Epithelial cell of prostate (primary cell): Measurements from ENCODE around the gene UCHL3.

ENCODE experiments used
- DNase-seq: peaks from one replicate; pipeline ENCODE4 v3.0.0-alpha.2; 2011; ENCODE audit warnings: low read depth, low spot score
- H3K27ac ChIP-seq: fragments of 450-650 bp; 2 replicates; pipeline ENCODE4 v1.5.1; 2017; ENCODE audit warnings: mild to moderate bottlenecking

UCHL3 gene

DNA sequence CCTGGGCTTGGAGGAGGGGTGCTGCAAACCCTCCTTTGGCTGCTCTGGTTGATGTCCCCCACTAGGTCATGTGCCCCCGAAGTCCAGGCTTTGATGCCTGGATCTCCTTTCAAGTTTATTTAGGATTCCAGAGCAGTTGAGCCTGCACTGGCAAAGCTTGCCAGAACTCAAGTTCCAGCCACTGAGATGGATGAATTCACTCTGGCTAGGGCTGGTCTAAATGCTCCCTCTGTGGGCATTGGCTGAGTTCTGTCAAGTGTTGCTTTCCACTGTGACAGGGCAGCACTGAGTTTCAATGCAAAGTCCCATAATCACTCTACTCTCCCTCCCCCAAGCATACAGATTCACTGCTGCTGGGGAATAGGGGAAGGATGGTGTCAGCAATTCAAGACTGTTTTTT lies 68.7 kb downstream of the UCHL3 start:
- DNase-seq = no peak
- H3K27ac ChIP-seq = no peak overlapping the region

DNA sequence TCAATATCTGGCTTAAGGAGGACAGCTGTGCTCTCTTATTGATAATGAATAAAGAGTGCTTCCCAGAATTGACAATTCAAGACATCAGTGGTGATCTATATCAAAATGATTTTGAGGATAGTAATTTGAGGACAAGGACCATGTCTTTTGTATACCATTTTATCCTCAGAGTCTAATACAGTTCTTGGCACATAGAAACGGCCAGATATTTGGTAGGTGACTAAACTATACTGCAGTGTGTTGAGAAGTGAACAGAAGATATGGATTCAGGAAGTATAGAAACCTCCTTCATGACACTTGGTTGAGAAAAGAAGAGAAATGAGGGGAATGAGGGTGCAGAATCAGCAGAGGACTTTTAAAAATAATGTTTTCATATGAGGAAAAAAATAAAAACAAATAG lies 70.4 kb downstream of the UCHL3 start:
- no peak overlapping the region for H3K27ac ChIP-seq

DNA sequence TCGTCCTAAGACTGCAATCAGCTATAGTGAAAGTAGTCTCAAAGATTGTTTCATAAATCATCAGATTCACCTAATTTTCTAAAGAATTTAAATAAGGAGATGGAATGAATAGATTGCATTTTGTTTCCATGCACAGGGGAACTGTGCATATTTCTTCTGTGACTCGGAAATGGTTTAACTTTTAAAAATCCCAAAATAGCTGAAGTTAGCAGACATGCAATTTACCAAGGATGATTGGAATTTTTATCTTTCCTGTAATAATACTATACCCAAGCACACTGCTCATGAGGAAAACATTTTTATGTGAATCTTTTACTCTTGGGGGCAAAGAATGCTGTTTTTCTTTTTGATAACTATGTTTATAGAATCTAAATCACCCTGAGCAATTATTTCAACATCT lies 71.6 kb downstream of the UCHL3 start:
- H3K27ac ChIP-seq = no peak overlapping the region
- DNase-seq = no peak

More for the DNA sequence above, 70.4 kb downstream of the UCHL3 start:
- DNase-seq = no peak

DNA sequence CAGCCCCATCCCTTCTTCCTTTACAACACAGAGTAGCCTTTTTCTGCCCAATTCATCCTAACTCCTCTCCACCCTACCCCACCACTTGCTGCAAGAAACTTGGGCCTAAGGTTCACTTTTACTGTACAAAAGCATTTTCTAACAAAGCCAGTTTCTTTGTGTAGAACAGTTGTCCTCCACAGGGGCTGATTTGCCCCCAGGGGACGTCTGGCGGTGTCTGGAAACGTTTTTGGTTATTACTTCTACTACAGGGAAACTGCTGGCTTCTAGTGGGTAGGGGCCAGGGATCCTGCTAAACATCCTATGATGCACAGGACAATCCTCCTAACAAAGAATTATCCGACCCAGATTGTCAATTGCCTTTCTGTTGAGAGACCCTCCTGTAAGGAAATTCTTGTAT lies 79.2 kb downstream of the UCHL3 start:
- no peak for DNase-seq
- H3K27ac ChIP-seq = no peak overlapping the region

DNA sequence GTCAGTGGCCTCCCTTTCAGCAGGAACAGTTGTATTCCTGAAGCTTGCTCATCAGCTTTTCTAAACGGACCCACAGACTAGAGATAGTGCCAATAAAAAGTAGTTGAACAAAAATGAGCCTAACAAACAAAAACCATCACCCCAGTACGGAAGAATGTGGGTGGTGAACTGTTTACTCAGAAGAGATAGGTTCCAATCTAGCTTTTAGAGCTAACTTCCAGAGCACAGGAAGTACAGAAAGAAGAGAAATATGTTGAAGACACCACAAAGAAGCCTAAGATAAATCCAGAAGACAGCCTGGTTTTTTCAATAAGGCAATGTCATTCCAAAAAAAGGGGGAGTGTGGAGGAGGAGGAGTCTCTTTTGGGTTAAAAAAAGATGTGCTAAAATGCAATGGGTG lies 83.7 kb downstream of the UCHL3 start:
- peak overlapping the region; percentile 18 for H3K27ac ChIP-seq
- DNase-seq = no peak

DNA sequence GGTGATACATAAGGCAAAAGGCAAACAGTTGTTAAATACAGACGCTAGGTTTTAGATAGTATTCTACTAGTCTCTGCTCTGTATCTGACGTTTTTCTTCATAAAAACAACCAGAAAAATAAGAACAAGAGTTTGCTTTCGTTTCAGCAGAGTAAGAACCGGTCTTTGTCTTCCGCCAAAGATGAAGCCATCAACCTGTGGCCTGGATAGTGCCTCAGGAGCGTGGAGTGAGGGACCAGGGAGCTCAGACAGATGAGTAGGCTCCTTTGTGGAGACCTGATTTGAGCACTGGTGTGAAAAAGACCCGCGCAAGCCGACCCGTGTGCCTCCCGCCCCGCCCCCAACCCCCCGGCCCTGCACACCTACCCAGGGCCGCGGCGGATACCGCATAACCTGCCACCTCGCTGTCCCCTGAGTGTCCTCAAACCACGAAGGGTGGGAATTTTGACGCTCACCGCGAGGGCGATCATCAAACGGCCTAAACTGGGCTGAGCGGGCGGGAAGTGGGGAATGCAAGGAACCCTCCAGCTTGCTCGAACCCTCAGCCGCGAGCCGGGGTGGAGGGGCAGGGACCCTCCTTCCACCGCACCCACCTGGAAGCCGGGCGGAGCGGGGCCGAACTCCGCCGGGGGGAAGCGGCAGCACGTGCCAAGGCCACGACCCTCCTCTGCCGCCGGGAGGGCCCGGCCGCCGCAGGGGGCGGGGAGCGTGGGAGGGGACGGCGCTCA lies 85.7 kb downstream of the UCHL3 start:
- H3K27ac ChIP-seq = no peak overlapping the region
- DNase-seq = no peak

DNA sequence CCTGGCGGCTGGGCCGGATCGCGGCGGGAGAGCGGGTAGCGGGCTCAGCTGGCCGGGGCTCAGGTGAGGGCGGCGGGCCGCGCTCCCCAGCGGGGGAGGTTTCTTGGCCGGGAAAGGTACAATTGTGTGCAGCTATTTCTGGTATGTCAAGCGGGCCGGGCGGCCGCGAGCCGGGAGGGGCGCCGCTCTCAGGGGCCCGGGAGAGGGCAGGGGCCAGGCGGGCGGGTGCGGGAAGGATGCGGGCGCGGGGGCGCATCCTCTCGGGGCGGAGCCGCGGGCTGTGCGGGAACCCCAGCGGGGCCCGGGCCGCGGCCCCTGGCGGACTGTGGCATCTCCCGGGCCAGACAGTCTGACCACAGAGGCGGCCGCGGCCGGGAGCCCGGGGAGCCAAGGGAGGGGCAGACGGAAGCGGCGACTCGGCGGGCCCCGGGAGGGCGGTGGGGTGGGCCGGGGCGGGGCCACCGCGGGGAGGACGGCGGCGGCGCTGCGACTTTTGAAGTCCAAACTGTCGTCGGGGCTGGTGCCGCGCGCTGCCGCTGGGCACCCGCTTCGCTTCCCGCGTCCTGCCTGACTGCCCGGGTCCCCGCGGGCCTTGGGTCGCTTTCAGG lies 86.3 kb downstream of the UCHL3 start, which contains the start of gene LMO7:
Gene LMO7 (plus strand): TSS at position 503 of the 608 bp plus-strand sequence. CDS start 328 bp downstream, outside the sequence.
- DNase-seq = no peak
- no peak within 1 kb of the TSS for H3K27ac ChIP-seq

DNA sequence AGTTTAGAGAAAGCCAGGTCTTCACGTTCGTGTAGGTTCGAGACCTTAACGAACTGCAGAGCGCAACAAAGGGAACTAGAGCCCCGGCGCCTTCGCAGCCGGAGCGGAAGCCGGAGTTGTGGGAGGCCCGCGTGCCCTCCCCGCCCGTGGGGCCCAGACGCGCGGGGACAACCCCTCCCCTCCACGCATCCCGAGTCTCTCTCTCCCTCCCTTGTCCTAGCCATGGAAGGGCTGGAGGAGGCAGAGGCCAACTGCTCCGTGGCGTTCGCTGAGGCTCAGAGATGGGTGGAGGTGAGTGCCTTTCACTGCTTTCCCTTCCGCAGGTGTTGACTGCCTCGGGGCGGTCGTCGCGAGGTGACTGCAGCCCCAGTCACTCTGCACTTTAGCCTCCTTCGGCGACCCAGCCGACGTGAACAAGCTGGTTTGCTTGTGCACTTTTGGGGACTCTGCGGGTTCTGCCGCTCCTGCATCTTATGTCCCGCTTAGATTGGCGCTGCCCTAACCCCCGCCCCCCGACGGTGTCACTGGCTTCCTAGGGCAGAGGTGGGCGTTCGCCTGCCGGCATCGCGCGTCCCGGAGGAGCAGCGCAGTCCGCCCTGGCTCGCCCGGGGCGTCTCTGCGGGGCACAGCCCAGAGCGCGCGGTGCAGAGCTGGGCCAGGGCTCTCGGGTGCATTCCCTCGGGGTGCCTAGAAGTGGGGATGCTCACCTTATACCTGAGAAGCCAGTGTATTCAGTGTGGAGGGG lies 87.0 kb downstream of the UCHL3 start:
- no peak for DNase-seq
- no peak overlapping the region for H3K27ac ChIP-seq

DNA sequence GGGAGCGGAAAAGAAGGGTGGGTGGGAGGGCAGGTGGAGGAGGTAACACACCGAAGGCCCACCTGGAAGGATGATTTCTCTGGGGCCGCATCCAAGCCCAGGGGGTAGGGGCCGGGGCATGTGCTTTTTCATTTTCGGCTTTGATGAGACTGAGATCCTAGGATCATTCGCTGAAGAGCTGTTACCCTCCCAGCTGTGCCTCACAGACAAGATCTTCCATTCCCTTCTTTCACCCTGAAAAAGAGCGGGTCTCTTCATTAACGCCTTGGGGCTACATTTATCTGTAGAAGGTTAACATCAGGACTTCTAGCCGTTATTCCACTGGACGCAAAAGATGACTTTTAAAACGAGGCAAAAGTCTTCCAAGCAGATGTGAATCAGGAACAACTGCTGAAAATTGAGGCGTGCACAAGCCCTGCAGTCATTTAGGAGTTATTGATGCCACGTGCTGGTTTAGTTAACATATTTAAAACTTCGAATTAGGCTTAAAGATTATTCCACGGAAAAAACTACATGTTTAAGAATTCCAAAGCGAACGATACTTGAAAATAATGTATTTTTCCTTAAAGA lies 87.7 kb downstream of the UCHL3 start:
- H3K27ac ChIP-seq = no peak overlapping the region
- DNase-seq = no peak

DNA sequence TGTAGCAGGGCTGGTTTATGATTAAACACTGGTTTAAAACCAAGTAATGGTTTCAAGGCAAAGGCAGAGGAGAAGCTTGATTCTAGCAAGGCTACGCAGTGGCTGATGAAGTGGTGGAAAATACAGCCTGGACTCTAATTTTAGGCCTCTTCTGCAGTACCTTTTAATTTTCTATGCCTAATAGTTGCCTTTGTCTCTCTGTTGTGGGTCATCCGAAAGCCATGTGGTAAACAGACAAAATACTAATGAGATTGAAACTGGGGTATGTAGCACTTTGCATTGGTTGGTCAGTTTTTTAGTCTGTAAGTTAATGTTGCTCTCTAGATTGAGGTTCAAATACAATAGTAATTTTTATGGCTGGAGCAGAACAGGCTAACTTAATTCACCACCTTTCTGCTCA lies 89.9 kb downstream of the UCHL3 start:
- DNase-seq = no peak
- no peak overlapping the region for H3K27ac ChIP-seq

DNA sequence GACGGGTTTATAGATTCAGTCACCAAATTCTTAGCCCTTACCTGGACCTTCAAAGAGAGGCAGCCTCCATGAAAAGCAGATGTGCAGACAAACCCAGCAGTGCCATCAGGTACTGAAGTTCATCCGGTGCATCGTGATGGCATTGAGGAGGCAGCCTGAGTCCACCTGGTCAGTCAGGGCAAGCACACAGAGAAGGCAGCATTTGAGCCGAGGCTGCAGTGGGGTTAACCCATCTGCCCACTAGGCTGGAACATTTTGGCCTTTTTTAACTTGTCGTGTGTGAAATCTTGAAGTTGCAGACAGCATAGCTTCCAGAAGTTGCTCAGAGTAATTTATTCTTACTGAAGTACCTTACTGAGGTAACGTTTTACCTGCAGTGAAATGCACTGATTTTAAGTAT lies 91.4 kb downstream of the UCHL3 start:
- H3K27ac ChIP-seq = no peak overlapping the region
- no peak for DNase-seq

DNA sequence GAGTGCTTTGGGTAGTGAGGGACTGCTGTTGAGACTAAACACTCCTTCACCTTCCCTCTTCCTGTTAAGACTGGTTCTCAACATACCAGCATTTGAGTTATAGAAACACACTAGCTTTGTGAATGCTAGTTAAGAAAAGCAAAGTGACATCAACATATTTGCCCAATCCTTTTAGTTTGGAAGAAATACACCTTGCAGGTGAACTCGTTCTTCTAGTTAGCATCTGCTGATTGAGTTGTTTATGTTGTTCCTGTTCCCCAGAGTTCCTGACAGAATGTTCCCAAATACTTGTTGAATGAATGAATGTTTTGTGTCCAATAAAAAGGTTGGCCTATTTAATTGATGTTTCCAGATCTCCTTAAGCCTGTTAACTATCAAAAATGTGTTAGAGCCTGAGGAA lies 93.6 kb downstream of the UCHL3 start:
- no peak for DNase-seq
- H3K27ac ChIP-seq = no peak overlapping the region

DNA sequence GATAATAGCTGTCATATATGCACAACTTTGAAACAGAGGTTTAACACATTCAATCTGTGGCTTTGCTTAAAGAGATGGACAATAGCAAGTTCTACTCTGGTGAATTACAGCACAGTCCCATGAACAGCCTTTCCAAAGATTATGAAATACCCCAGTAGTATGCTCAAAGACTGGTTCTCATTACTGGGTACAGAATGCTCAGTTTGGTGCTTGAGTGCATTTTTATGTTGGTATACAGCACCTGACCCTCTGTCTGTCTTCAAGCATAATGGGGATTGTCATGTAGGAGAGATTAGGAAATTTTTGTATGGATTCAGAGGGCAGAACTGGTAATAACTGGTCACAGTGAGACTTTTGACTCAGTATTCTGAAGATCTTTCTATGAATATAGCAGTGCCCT lies 94.1 kb downstream of the UCHL3 start:
- DNase-seq = no peak
- H3K27ac ChIP-seq = no peak overlapping the region

DNA sequence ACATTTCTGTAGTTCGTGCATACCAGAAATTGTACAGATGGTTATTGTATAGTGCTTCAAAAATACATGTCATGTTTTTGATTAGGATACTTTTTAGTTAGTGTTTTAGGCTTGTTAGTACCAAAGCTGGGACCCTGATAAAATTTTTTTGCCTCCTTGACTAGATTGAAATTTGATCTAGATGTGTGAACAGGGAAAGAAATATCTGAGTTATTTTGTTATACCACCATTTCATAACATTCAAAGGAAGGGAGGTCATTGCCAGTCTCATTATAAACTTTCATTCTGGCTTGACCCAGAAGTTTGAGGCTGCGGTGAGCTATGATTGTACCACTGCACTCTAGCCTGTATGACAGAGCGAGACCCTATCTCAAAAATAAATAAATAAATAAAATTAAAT lies 95.5 kb downstream of the UCHL3 start:
- DNase-seq = no peak
- H3K27ac ChIP-seq = no peak overlapping the region

DNA sequence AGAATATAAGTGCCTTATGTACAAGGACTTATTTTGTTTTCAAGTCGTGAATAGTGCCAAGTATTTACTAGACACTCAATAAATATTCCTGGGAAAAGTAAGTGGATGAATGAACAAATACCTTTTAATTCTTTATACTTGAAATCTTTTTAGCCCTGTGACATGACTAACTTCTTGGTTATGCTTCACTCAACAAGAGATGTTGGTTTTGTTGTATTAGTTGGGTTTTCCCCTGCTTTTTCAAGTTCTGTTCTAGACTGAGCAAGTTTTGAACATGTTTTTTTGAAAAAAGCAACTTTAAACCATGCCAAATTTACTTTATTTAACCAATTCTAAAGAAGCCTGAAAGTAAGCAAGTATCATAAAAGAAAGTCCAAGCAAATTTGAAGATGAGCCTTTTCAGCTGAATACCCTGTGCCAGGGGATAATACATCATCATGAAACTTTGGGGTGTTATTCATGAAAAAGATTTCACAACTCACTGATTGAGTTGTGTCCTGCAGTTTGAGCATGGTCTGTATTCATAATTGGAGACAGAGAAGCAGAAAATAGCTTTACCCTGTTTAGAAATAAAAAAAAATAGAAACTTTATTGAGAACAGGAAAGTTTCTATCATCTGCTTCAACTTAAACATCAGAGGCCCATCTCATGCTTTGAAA lies 97.7 kb downstream of the UCHL3 start:
- H3K27ac ChIP-seq = no peak overlapping the region
- no peak for DNase-seq

DNA sequence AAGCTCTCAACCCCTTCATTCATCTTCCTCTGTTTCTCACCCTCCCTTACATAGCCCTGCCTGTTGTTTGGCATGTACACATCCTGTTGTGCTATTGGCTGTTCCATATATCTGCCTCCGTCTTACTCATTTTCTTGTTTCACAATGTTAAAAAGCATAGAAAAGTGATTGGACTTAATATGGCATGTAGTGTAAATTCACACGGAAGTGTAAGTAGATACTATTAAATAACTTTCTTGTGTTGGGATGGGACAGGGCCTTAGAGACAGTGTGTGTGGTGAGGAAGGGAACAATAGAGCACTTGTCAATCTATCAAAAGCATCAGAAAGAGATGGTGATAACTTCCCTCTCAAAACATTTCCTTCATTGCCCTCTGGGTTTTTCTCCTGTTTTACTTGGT lies 98.9 kb downstream of the UCHL3 start:
- no peak overlapping the region for H3K27ac ChIP-seq
- DNase-seq = no peak

DNA sequence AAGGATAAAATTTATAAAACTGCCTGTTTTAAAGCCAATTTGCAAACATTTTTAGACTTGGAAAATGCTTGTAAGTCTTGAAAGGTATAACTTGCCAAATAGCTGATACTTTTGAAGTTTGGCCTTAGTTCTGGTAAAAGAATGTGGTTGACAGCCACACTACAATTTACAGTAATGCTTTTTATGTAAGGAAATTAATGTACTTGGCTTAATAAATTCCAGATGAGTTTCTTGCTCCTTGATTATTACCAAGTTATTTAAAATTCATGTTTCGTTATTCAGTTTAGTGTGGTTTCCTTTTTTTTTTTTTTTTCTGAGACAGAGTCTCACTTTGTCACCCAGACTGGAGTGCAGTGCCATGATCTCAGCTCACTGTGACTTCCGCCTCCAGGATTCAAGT lies 101.4 kb downstream of the UCHL3 start:
- DNase-seq = no peak
- no peak overlapping the region for H3K27ac ChIP-seq

DNA sequence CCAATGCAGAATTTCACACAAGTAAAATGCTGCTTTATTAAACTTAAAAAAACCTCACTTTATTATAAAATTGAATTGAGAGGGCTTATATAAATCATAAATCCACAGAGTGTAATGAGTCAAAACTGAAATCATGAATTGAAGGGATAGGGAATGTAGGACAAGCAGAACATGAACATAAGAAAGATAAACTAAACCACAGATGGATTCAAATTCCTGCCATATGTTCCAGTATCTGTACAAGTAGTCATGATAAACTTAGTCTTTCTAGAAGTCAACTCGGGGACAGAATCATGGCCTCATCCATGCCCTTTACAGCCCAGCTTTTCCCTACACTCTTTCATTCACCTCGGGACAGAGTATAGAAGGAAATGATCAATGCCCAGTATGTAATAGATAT lies 103.1 kb downstream of the UCHL3 start:
- no peak for DNase-seq
- H3K27ac ChIP-seq = no peak overlapping the region
